ENCODE measurements around the gene LRPAP1. TPM values are rescaled to one million over a fixed set of nuclear protein-coding genes. Genes with fewer than 3 reads are reported as not detected.

LRPAP1 gene
- total RNA-seq, 1 donor, result 82.9 TPM

GRCh38 chr4:3481113-3481531, 51.1 kb downstream of the LRPAP1 start:
- no peak overlapping the region for H3K27ac ChIP-seq (ENCODE audit: low read depth, low read length)
- H3K4me1 ChIP-seq (ENCODE audit: insufficient read depth, low read length), result peaks cover 20% of the 10 kb centered on the region
- H3K4me2 ChIP-seq (ENCODE audit: insufficient read depth, low read length), result no peak overlapping the region
- H4K20me1 ChIP-seq (ENCODE audit: insufficient read depth, low read length), result no peaks in the 10 kb centered on the region
- no peak overlapping the region for H3K4me3 ChIP-seq (ENCODE audit: insufficient read depth, low read length)
- H3K9me3 ChIP-seq (ENCODE audit: low read depth, low read length), result no peaks in the 10 kb centered on the region
- H3K79me2 ChIP-seq (ENCODE audit: insufficient read depth, low read length), result no peaks in the 10 kb centered on the region
- no peak for DNase-seq (ENCODE audit: insufficient read length, low spot score, missing footprints)
- H3K36me3 ChIP-seq (ENCODE audit: insufficient read depth, low read length), result no peaks in the 10 kb centered on the region
- TF ChIP-seq CTCF (IDR thresholded peaks at IDR 0.05; ENCODE audit: extremely low read depth, low read depth, low read length), result no peak
- no peak overlapping the region for H2AFZ ChIP-seq (ENCODE audit: low read length)
- H3K27me3 ChIP-seq (ENCODE audit: insufficient read depth, low read length), result no peaks in the 10 kb centered on the region

GRCh38 chr4:3480528-3481112, 51.6 kb downstream of the LRPAP1 start:
- peaks cover 20% of the 10 kb centered on the region for H3K4me1 ChIP-seq (ENCODE audit: insufficient read depth, low read length)
- no peak overlapping the region for H3K4me2 ChIP-seq (ENCODE audit: insufficient read depth, low read length)
- no peaks in the 10 kb centered on the region for H3K27me3 ChIP-seq (ENCODE audit: insufficient read depth, low read length)
- peak; percentile 99 for DNase-seq (ENCODE audit: insufficient read length, low spot score, missing footprints)
- no peak overlapping the region for H3K4me3 ChIP-seq (ENCODE audit: insufficient read depth, low read length)
- peak; percentile 96 for TF ChIP-seq CTCF (IDR thresholded peaks at IDR 0.05; ENCODE audit: extremely low read depth, low read depth, low read length)
- H2AFZ ChIP-seq (ENCODE audit: low read length), result peak overlapping the region; percentile 15
- H3K27ac ChIP-seq (ENCODE audit: low read depth, low read length), result no peak overlapping the region
- no peaks in the 10 kb centered on the region for H3K9me3 ChIP-seq (ENCODE audit: low read depth, low read length)
- H3K79me2 ChIP-seq (ENCODE audit: insufficient read depth, low read length), result no peaks in the 10 kb centered on the region
- no peaks in the 10 kb centered on the region for H3K36me3 ChIP-seq (ENCODE audit: insufficient read depth, low read length)
- no peaks in the 10 kb centered on the region for H4K20me1 ChIP-seq (ENCODE audit: insufficient read depth, low read length)

- DNase-seq (ENCODE audit: insufficient read length, low spot score, missing footprints), result no peak
- Histone ChIP-seq H3K4me2 (ENCODE audit: insufficient read depth, low read length) (no peak overlapping the region), H3K36me3 (ENCODE audit: insufficient read depth, low read length) (no peaks in the 10 kb centered on the region), H3K9me3 (ENCODE audit: low read depth, low read length) (no peaks in the 10 kb centered on the region), H3K27me3 (ENCODE audit: insufficient read depth, low read length) (peaks cover 6% of the 10 kb centered on the region), H3K4me1 (ENCODE audit: insufficient read depth, low read length) (peaks cover 11% of the 10 kb centered on the region), H4K20me1 (ENCODE audit: insufficient read depth, low read length) (no peaks in the 10 kb centered on the region), H2AFZ (ENCODE audit: low read length) (no peak overlapping the region), H3K27ac (ENCODE audit: low read depth, low read length) (no peak overlapping the region), H3K79me2 (ENCODE audit: insufficient read depth, low read length) (no peaks in the 10 kb centered on the region), H3K4me3 (ENCODE audit: insufficient read depth, low read length) (no peak overlapping the region)
- TF ChIP-seq CTCF (IDR thresholded peaks at IDR 0.05; ENCODE audit: extremely low read depth, low read depth, low read length), result no peak
These were observed 52.7 kb downstream of the LRPAP1 start for GRCh38 chr4:3479358-3480101.
